Measurements from ENCODE around the gene GAB3.

Gene GAB3

DNA sequence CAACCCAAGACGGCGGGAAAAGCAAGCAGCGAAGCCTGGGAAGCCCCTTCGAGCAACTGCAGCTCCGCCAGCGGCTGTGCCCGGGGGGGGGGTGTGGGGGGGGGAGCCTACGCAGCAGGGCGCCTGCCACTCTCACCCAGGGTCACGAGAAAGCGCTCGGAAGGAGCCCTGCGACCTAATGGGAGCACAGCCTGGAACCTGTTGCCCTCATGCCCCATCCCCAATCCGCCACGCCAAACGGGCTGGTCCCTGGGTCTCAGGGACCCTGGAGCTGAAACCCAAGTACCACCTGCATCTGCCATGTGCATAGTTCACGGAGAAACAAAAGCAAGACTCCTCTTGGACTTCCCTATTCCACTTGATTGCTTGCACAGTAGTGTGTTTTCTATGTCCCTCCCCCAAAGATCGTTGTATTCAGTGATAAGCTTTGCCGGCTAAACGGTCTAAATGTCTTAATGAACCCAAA lies 359 bp upstream of the GAB3 start:
- DNase-seq (ENCODE audit: low read depth): no peak

DNA sequence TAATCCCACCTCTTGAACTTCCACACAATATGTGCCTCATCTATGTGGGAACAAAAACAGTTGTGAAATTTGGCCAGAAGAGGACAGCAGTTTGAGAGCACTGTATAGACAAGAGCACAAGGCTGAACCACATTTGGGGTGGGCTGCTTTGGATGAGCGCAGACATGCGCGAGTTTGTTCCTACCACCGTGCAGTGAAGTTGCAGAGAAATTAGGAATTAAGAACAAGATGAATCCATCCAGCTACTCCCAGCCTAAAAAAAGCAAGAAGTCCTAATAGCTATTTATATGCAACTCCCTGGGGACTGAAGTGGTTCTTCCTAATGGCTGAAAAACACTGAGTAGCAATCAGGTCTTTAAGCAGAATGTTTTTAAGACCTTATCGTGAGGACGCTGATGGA lies 1.0 kb downstream of the GAB3 start:
- DNase-seq (ENCODE audit: low read depth): no peak

DNA sequence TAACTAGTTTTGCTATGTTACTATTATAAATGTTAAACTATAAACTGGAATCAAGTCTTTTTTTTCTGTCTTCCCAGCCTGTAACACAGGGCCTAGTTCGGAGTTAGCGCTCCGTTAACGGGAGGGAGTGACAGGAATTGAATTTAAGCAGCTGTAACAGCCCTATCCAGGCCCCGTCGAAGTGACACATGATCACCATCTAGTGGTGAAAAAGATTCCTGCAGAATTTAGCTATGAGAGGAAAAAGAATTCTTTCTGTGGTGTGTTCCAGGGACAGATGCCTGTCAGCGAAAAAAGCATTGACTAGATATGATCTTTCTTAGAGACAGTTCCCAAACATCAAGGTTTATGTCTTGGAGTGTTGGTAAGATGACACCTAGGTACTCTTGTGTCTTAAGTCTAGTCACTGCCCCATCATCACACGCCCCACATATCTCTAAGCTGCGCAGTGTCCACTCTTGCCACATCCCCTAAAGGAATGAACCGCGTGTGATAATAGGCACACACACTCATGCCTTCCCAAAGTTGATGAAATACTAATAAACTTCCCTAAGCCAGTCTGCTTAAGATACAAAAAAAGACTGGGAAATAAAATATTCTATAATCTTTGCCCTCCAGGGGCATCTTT lies 2.1 kb downstream of the GAB3 start:
- DNase-seq (ENCODE audit: low read depth): peak; percentile 26

DNA sequence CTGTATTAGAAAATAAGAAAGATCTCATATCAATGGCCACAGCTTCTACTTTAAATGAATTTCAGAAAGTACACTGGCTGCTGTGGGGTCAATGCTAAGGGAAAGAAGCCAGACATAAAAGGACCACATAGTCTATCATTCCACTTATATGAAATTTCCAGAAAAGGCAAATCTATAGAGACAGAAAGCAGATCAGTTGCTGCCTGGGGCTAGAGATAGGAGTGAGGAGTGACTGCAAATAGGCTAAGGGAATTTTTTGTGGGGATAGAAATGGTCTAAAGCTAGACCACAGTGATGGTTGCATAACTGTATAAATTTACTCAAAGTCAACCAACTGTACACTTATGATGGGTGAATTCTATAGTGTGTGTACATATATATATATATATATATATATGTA lies 8.3 kb downstream of the GAB3 start:
- DNase-seq (ENCODE audit: low read depth): no peak

DNA sequence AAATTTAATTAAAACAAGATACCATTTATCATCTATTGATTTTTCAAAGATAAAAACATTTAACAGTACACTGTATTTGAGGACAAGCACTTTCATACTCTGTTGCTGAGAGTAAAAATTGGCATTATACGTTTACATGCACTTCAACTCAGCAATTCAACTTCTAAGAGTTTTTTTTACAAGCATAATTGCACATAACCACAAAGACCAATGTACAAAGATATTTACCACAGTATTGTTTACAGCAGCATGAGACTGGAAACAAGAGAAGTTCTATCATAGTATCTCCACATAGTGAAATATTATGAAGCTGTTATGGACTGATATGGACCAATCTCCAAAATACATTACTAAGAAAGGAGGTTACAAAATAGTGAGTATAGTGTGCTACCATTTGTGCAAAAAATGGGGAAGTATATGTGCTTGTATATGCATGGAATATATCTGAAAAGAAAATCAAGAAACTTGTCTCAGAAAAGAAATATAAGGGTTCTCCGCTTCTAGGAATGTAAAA lies 10.9 kb downstream of the GAB3 start:
- DNase-seq (ENCODE audit: low read depth): no peak

DNA sequence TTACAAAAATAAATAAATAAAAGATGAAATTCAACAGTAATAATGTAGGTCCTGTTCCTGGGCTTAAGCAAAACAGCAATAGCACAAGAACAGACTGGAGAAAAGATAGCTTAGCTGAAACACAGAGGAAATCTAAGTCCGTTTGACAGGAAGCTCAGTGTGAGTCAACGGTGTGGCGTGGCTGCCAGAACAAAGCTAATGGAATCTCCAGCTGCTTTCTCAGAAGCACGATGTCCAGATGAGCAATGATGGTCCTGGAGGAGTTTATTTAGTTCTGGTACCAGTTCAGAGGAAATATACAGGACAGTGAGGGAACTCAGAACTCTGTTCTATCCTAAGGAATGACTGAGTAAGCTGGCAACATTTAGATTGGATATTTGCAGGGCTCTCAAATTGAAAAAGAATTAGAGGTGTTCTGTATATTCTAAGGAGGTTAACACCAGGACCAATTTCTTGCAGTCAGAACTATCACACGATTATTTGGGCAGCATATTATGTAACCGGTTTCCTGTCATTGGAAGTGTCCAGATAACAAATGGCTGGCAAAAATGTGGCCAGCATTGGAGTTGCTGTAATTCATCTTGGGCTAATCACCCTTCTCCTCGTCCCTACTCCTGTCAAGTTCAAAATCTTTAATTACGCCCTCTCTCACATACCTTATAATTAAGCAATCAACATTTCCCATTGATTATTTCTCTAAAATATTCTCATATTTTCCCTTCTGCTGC lies 12.7 kb downstream of the GAB3 start:
- DNase-seq (ENCODE audit: low read depth): peak; percentile 75

DNA sequence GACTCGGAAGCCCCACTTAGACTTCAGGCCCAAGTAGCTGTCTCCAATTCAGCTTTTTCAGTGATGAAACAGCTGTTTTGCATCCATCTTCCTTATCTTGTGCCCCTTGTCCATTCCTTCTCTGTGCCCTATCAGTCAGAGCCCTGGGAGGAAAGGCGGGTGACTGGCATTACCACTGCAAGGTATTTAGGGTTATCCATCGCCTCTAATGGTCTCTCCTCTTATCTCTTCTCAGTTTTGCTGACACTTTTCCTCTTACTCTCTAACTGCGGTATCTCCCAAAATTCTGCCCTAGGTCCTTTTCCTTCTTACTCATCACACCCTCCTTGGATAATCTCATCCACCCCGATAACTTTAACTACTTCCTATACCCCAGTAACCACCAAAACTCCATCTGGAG lies 13.7 kb downstream of the GAB3 start:
- DNase-seq (ENCODE audit: low read depth): no peak

DNA sequence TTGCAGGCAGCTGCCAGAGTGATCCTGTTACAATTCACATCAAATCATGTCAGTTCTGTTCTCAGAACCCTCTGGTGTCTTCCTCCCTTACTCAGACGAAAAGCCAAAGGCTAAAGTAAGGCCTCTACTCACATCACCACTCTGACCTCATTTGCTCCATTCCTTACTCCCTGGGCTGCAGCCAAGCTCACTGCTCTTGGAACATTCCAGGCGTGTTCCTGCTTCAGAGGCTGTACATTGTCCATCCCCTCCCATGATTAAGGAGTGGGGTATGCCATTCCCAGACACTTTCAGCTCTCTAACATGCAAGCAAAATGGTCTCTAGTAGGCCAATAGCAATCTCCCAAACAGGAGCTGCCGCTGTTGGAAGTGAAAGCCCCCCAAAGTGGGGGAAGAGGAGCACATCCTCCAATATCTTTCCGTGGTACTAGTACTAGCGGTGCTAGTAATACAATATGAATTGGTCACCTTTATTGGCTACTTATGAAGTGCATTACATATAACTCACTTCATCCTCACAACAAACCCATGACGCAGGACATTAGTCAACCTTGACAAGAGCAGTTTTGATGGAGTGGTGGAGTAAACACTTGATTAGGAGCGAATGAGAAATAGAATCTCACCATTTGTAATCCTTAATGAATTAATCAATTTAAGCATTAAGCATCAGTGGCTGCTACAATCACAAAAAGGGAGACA lies 15.0 kb downstream of the GAB3 start:
- DNase-seq (ENCODE audit: low read depth): peak; percentile 87

DNA sequence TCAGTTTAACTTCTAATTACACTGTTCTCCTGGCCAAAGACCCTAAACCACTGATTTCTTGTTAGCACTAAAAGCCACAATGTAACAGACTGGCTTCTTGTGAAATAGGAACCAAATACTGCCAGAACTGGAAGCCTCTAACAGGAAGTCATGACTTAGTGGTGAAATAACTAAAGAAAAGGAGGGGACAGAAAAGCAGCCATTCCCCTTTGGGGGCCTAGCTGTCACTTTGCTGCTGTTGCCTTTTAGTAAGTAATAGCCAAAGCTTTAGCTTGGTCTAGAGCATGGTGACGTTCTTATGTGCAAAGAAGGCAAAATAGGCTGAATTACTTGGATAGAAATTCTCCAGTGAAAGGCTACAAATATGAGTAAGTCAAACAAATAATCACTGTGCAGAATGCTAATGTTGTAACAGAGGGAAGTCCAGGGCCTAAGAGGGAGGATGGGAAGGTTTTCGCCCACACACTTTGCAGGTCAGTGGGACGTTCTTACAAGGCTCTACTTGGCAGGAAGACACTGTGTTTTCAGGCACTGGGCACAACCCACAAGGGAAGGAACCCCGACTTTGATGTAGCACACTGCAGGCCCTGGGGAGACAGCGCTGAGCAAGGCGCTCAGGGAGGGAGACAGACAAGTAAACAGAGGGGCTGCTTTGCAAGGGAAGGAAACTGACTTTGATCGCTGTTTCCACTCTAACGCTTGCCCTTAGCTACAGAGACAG lies 16.7 kb downstream of the GAB3 start:
- peak; percentile 59 for DNase-seq (ENCODE audit: low read depth)

DNA sequence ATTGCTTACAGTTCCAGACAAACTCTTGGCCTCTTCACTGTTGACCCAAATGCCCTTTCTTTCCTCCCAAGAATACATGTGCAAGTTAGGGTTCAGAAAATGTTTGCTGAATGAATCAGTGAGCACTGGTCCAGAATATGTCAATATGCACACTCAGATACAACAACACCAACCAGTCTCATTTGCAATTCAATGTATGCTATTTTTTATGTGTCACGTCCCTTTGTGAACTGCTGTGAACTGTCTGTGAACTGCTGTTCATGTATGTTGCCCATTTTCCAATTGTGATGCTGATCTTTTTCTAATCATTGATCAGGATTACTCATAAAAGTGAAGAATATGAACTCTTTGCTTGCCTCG lies 17.8 kb downstream of the GAB3 start:
- DNase-seq (ENCODE audit: low read depth): peak; percentile 48

DNA sequence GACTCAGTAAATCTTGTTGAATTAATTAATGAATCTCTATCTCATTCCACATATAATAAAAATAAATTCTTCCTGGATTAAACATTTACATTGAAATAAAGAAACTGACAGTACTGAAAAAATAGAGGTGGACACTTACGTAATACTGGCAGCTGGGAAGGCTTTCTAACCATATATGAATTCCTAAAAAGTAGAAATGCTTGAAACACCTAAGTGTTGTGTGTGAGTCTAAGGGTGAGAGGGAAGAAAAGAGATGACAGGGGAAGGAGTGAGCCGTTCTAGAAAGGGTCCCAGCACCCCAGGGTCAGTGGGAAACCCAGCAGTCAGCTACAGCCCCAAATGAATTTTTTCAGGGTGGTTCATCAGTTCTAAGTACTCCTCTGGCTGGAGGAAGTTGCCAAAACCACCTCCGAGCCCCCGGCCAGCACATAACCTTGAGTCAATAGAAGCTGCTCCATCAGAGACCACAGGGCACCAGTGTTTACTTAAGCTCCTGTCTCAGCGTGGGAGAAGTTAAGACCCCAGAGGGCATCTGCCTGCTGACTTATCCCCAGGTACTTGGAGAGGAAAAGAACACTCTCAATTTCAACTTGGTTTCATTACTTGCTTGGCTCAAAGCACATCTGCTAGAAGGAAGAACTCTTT lies 18.3 kb downstream of the GAB3 start:
- no peak for DNase-seq (ENCODE audit: low read depth)

DNA sequence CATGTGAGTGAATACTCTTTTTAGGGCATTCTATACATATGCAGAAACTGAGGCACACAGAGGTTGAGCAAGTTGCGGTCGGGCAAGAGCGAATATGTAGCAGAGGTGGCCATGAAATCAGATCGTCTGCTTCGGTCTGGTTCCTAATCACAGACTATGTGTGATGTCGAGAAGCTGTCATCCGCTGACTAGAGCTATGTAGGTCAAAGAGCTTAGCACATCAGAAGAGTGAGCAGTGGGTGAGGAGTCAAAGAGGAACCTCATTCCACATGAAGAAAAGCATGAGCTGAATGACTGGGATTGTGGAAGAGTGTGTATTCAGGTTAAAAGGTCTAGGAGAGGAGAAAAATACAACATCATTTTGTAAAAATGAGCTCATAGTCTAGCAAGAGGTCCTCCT lies 19.0 kb downstream of the GAB3 start:
- no peak for DNase-seq (ENCODE audit: low read depth)

DNA sequence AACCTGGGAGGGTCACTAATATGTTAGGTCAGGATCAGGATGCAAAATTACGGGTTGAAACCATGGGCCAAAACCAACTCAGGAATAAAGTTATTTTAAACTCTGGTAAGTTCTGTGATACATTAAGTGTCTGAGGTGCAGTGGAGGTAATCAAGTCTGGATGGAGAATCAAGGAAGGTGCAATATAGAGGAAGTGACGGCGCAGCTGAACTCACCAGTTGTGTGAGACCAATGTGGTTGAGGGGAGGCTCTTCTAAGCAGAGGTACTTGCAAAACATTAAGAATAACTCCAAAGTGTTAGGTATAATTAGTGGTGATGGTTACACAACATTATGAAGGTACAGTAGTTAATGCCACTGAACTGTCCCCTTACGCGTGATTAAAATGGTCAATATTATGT lies 19.7 kb downstream of the GAB3 start:
- DNase-seq (ENCODE audit: low read depth): no peak

DNA sequence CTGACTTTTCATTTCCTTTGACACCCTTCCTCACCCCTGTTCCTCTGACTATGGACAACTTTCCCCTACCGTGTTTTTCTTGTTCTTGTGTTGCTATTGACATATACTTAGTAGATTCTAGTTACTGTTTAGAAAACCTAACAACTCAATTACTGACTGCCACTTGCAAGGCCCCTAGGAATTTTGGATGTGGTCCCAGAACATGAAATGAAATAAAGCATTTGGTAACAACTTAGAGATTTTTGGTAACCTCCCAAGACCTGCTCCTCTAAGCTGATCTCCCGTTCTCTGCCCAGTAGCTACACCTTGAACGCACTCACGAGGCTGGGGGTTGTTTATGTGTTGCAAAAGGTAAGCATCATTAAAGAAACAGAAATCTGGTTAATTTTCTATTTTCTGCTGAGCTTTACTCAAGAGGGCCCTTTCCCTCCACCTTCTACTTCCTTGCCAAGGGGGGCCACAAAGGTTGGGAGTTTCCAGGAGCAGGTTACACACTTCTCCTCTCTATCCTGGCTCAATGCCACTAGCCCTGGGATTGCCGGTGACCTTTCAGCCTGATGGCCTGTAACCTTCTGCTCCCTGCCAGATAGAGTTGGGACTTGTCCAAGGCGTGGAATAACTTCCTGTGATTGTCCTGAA lies 20.5 kb downstream of the GAB3 start:
- peak; percentile 89 for DNase-seq (ENCODE audit: low read depth)

DNA sequence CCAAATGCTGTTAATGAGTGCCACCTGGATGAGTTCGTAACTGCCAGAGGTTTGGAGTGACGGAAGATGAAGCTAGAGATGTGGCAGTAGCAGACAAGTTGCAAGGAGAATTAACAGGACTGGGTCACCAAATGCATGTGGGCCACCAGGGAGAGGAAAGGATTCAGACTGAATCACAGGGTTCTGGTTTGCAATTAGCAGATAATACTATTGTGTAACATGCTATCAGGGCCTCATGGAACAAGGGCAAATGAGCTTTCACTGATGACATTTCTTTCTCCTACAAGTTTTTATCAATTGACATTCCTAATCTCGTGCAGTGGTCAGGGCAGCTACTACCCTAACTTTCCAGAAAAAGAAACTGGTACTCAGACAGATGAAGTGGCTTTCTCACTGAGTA lies 21.4 kb downstream of the GAB3 start:
- no peak for DNase-seq (ENCODE audit: low read depth)

DNA sequence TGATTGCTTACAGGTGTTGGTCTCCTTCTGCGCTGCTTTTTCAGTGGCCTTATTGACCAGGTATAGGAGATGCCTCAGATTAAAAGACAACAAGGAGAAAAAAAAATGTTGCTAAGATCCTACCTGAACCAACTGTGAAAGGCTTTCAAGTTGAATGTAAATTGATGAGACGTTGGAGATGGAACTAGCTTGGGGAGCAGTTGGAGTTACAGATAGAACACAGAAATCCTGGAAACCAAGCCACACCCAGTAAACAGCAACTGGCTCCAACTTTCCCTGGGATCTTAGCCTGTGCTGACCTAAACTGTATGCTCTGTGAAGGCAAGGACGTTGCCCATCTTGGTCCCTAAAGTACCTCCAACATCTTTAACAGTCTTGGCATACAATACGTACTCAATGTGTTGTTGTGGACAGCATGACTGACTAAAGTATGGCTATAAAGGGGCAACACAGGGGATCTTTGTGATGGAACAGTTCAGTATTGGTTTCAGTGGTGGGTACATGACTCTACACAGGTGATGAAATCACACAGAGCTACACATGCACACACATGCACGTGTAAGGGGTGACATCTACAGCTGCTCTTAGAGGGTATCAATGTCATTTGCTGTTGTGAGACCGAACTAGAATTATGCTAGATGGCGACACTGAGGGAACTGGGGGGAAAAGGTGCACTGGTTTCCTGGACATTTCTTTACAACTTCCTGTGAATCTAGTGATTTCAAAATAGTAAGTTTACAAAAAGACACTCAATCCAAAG lies 22.3 kb downstream of the GAB3 start:
- DNase-seq (ENCODE audit: low read depth): no peak

DNA sequence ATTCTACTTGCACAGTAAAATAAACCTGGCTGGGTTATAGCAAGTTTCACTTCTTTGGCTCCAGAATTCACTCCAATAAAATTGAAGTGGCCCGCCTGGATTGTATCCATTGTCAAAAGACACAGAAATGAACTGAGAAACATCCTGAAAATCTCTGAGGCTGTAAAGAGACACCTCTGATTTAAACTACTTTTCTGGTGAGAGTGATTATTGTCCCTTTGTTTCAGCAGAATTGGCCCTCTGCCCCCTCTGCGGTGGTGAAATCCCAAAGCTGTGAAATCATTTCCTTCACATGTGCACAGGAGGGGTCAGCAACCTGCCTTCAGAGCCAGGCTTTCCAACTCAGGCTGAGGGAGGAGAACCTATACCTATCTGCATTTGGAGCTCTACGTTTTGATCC lies 23.0 kb downstream of the GAB3 start:
- peak; percentile 39 for DNase-seq (ENCODE audit: low read depth)

DNA sequence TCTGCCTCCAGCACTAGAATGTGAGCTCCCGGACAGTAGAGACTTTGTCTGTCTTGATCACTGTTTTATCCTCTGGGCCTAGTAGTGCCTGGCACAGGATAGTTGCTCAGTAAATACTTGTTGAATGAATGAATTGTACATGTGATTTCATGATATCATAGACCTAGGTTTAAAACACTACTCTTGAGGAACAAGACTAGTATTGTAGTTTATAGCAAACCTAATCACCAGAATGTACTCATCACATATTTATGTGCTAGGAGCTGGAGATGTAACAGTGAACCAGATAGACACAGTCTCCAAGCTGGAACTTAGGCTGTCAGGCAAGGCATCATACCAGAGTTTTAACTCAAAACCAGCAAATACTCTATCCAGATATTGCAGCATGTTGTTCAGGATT lies 23.5 kb downstream of the GAB3 start:
- no peak for DNase-seq (ENCODE audit: low read depth)

DNA sequence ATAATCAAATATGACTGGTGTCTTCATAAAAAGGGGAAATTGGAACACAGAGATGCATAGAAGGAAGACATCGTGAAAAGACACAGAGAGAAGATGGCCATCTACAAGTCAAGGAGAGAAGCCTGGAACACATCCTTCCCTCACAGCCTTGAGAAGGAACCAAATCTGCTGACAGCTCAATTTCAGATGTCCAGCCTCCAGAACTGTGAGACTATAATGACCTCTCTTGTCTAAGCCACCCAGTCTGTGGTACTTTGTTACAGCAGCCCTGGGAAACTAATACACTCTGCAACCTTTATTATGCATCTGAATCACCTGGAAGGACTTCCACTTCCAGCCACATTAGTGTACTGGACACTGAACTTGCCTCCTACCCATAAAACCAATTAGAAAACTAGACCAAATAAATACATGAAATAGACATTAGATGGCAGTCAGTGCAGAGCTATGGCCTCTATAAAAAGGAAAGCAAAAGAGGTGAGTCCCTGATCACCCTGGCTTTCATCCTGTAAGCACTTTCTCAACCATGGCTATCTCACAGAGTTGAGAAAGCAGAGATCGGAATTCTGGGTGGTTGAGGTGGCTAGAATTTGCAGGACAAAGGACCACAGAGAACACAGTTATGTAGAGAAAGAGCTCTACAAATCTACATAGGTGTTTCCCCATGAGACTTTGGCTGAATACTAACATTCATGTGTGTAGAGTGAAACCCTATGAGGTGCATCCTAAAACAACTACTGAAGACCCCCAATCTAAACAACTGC lies 25.7 kb downstream of the GAB3 start:
- DNase-seq (ENCODE audit: low read depth): no peak

DNA sequence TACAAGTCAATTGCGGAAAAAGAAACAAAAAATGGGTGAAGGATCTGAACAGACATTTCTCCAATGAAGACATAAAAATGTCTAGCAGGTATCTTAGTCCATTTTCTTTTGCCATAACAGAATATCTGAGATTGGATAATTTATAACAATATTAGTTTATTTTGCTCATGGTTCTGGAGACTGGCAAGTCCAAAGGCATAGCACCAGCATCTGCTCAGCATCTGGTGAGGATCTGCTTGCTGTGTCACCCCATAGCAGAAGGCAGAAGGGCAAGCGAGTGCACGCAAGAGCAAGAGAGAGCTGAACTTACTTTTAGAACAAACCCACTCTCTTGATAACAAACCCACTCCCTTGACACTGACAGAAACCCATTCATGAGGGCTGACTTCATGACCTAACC lies 29.7 kb downstream of the GAB3 start:
- DNase-seq (ENCODE audit: low read depth): no peak
